H1 (cell line): Measurements from ENCODE around the gene ACACB.

ENCODE experiments used
- CBX8 ChIP-seq: fragments of 300-800, 300-1000 bp; sonication (generic); IDR thresholded peaks from 2 replicates; pipeline ENCODE4 v1.7.1; 2016; ENCODE audit warnings: low read depth, low read length, borderline replicate concordance
- CEBPB ChIP-seq: IDR thresholded peaks from 2 replicates; pipeline ENCODE4 v1.6.1; 2012; ENCODE audit warnings: low read depth, low read length
- CHD2 ChIP-seq: IDR thresholded peaks from 2 replicates; pipeline ENCODE4 v1.6.1; 2012; ENCODE audit warnings: low read length, improper control_type of control experiment
- CTCF ChIP-seq, 3 experiments: IDR thresholded peaks; 1 replicate in 2 of 3; 2 replicates in 1 of 3; pipeline versions ENCODE4 v1.5.1 to v1.6.1; 2011; ENCODE audit warnings: low read length in 3 of 3, mild to moderate bottlenecking in 3 of 3, inconsistent platforms in 2 of 3, low read depth in 1 of 3, moderate library complexity in 1 of 3; ENCODE audit not compliant: insufficient read depth in 1 of 3; ENCODE audit errors: control extremely low read depth in 1 of 3
- GTF2F1 ChIP-seq: IDR thresholded peaks from 2 replicates; pipeline ENCODE4 v1.6.1; 2012; ENCODE audit warnings: low read depth, low read length, improper control_type of control experiment, borderline replicate concordance
- JUN ChIP-seq: IDR thresholded peaks from 2 replicates; pipeline ENCODE4 v1.6.1; 2011; ENCODE audit warnings: low read depth, mild to moderate bottlenecking, improper control_type of control experiment, low read length
- KDM1A ChIP-seq: fragments of 200-600, 300-600 bp; sonication (generic); IDR thresholded peaks from 2 replicates; pipeline ENCODE4 v1.7.1; 2016; ENCODE audit warnings: mild to moderate bottlenecking, low read length, borderline replicate concordance
- MAFK ChIP-seq: IDR thresholded peaks from 2 replicates; pipeline ENCODE4 v1.6.1; 2012; ENCODE audit warnings: low read depth, mild to moderate bottlenecking, improper control_type of control experiment, low read length
- POLR2AphosphoS5 ChIP-seq: IDR thresholded peaks from 2 replicates; pipeline ENCODE4 v1.6.1; 2011; ENCODE audit warnings: low read depth, low read length
- RFX5 ChIP-seq: IDR thresholded peaks from 2 replicates; pipeline ENCODE4 v1.6.1; 2011; ENCODE audit warnings: low read depth, low read length, improper control_type of control experiment, borderline replicate concordance
- ZNF274 ChIP-seq: IDR thresholded peaks from 2 replicates; pipeline ENCODE4 v1.7.0; 2012; ENCODE audit warnings: low read length, borderline replicate concordance; ENCODE audit errors: extremely low read depth
- TF ChIP-seq, protein P1 (sequence below): IDR thresholded peaks from 2 replicates; pipeline ENCODE4 v1.6.1; 2012; ENCODE audit warnings: inconsistent platforms
- TF ChIP-seq, protein P2 (sequence below): IDR thresholded peaks from 2 replicates; pipeline ENCODE4 v1.6.1; 2012; ENCODE audit warnings: inconsistent platforms
- TF ChIP-seq, protein P3 (sequence below): IDR thresholded peaks from 2 replicates; pipeline ENCODE4 v1.6.1; 2012; ENCODE audit warnings: low read length, inconsistent platforms

GRCh38 chr12:109291521-109292341, 175.3 kb downstream of the ACACB start:
- TF ChIP-seq RFX5: no peak
- TF ChIP-seq CTCF (IDR thresholded peaks at IDR 0.05; ENCODE audit: control extremely low read depth in 1 of 3, insufficient read depth in 1 of 3, low read depth in 1 of 3, low read length in 3 of 3): no peak
- no peak for TF ChIP-seq GTF2F1
- TF ChIP-seq CHD2: peak; percentile 17; the same call in 1 of the 2 replicates
- TF ChIP-seq, protein P1, sequence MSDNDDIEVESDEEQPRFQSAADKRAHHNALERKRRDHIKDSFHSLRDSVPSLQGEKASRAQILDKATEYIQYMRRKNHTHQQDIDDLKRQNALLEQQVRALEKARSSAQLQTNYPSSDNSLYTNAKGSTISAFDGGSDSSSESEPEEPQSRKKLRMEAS: peak; percentile 78
- TF ChIP-seq POLR2AphosphoS5: 0 out of 2 replicates have a peak, but pooled peaks have one; percentile 35
- no peak for TF ChIP-seq CEBPB
- TF ChIP-seq, protein P2, sequence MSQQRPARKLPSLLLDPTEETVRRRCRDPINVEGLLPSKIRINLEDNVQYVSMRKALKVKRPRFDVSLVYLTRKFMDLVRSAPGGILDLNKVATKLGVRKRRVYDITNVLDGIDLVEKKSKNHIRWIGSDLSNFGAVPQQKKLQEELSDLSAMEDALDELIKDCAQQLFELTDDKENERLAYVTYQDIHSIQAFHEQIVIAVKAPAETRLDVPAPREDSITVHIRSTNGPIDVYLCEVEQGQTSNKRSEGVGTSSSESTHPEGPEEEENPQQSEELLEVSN: 0 out of 2 replicates have a peak, but pooled peaks have one; percentile 4
- no peak for TF ChIP-seq JUN
- TF ChIP-seq KDM1A: no peak
- no peak for TF ChIP-seq ZNF274
- TF ChIP-seq, protein P3, sequence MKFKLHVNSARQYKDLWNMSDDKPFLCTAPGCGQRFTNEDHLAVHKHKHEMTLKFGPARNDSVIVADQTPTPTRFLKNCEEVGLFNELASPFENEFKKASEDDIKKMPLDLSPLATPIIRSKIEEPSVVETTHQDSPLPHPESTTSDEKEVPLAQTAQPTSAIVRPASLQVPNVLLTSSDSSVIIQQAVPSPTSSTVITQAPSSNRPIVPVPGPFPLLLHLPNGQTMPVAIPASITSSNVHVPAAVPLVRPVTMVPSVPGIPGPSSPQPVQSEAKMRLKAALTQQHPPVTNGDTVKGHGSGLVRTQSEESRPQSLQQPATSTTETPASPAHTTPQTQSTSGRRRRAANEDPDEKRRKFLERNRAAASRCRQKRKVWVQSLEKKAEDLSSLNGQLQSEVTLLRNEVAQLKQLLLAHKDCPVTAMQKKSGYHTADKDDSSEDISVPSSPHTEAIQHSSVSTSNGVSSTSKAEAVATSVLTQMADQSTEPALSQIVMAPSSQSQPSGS: no peak
- TF ChIP-seq MAFK: no peak
- no peak for TF ChIP-seq CBX8
